Psoas muscle (tissue), 8 donors: Measurements from ENCODE around the gene FDXR. TPM values are rescaled to one million over a fixed set of nuclear protein-coding genes. Genes with fewer than 3 reads are reported as not detected.

Experiments
- ATAC-seq, 4 donors: fragments of 200-7000 bp; cut with Tn5 transposase; one replicate each; pipeline ENCODE4 v1.9.1; 2020; ENCODE audit warnings: moderate library complexity in 3 of 4, mild to moderate bottlenecking in 2 of 4
- DNase-seq, 2 donors: peaks; one replicate each; pipeline ENCODE4 v3.0.0-alpha.2; 2020
- H3K27ac ChIP-seq: fragments of 200-600 bp; one replicate; pipeline ENCODE4 v1.8.0; 2022
- H3K27me3 ChIP-seq, 3 donors: fragments of 200-600 bp in 1 of 3; one replicate each; pipeline versions ENCODE4 v1.6.1 to v1.8.0; 2013 to 2022; ENCODE audit warnings: low read length in 2 of 3, mild to moderate bottlenecking in 2 of 3, moderate library complexity in 1 of 3; ENCODE audit not compliant: insufficient read depth in 3 of 3
- H3K36me3 ChIP-seq, 2 donors: fragments of 200-600 bp in 1 of 2; one replicate each; pipeline versions ENCODE4 v1.6.1 to v1.8.0; 2013 to 2022; ENCODE audit warnings: low read depth in 1 of 2, mild to moderate bottlenecking in 1 of 2, moderate library complexity in 1 of 2; ENCODE audit not compliant: insufficient read depth in 1 of 2
- H3K4me1 ChIP-seq: fragments of 200-600 bp; one replicate; pipeline ENCODE4 v1.8.0; 2022
- H3K4me3 ChIP-seq: fragments of 200-600 bp; one replicate; pipeline ENCODE4 v1.8.0; 2022; ENCODE audit warnings: mild to moderate bottlenecking
- H3K9me3 ChIP-seq: fragments of 200-600 bp; one replicate; pipeline ENCODE4 v1.8.0; 2022
- CTCF ChIP-seq: fragments of 200-600 bp; IDR thresholded peaks from one replicate; pipeline ENCODE4 v1.8.0; 2022; ENCODE audit warnings: antibody characterized with exemption
- WGBS, 3 donors: extraction: QIAGEN DNeasy Blood & Tissue Kit; methylation state at CpG; one replicate each; pipeline versions ENCODE4 v1.1.6 to v1.1.7; 2013; 5-methylcytosine and 5-hydroxymethylcytosine counted together
- intact Hi-C, 2 donors: fragments of 100-400 bp; cut with DNase I; formaldehyde crosslinking; loops; one replicate each; pipeline versions ENCODE4 v1.11.0 to v1.14.2; 2022
- polyA plus RNA-seq, 3 donors: library from polyadenylated mRNA; stranded (reverse); fragments of 200-250 nt; gene quantifications; one replicate each; pipeline ENCODE4 v1.2.3, GENCODE V29; 2013
- total RNA-seq, 4 donors: library from RNA; stranded (reverse); fragmentation: NEBNext Ultra II Directional in 2 of 4; extraction: Animal tissue kit (Norgen Biotek cat#: 25700) in 2 of 4; gene quantifications; one replicate each; pipeline versions ENCODE4 v1.2.1 to v1.2.4, GENCODE V29; 2021 to 2023
- donor health status: healthy with polysubstance abuse.
- donor health status: DM: no; HTN: no; CAD: no; lungs with moderate emphysema.
- donor health status: Bipolar disorder and iron deficiency.
- donor health status: healthy.
- donor health status: DM: yes; HTN: yes; CAD: no.
- donor health status: DM: no; HTN: no; CAD: no.
- donor health status: DM: no; HTN: no; CAD: no.
- donor health status: DM: yes; HTN: yes; CAD: no.

Gene FDXR
- total and polyA plus RNA-seq, 7 donors = 3.0 to 7.9 (median 3.7) TPM

GRCh38 chr17:74866198-74866835 lies 6.5 kb downstream of the FDXR start:
- WGBS, 3 donors = 79 to 82% (median 79%) methylated on average over 19 of the region's 19 CpGs
- intact Hi-C loops = no loop called here
- ATAC-seq (no peak), DNase-seq (peak in 1 of 2 donors; percentile 44)
- Histone ChIP-seq H3K36me3 (no peaks in the 10 kb centered on the region), H3K9me3 (no peaks in the 10 kb centered on the region), H3K4me3 (no peak overlapping the region), H3K27me3 (peaks cover 0 to 8% (median 6%) of the 10 kb centered on the region in 3 donors), H3K4me1 (peaks cover 5% of the 10 kb centered on the region), H3K27ac (no peak overlapping the region)
- no peak for TF ChIP-seq CTCF

- ATAC-seq (no peak), DNase-seq (peak in 1 of 2 donors; percentile 45)
- Histone ChIP-seq H3K36me3 (no peaks in the 10 kb centered on the region), H3K4me3 (no peak overlapping the region), H3K27me3 (peaks cover 0 to 14% (median 12%) of the 10 kb centered on the region in 3 donors), H3K9me3 (no peaks in the 10 kb centered on the region), H3K27ac (no peak overlapping the region), H3K4me1 (peaks cover 12% of the 10 kb centered on the region)
- intact Hi-C loops = loop anchor here in 1 of 2 donors (1.0 kb wide), 1 partner anchor 74 kb away; no protein-coding TSS in a partner anchor
- TF ChIP-seq CTCF = no peak
- 81 to 82% (median 81%) methylated on average over 18 to 19 of the region's 19 CpGs for WGBS, 3 donors
These were observed 7.1 kb downstream of the FDXR start for GRCh38 chr17:74865504-74866197.

- Histone ChIP-seq H3K27ac (no peak overlapping the region), H3K27me3 (peaks cover 0 to 22% (median 17%) of the 10 kb centered on the region in 3 donors), H3K36me3 (no peaks in the 10 kb centered on the region), H3K9me3 (no peaks in the 10 kb centered on the region), H3K4me3 (no peak overlapping the region), H3K4me1 (peaks cover 18% of the 10 kb centered on the region)
- DNase-seq = peak; percentile 75 to 88
- ATAC-seq = peak; percentile 69 to 87 (median 76)
- peak; percentile 95 for TF ChIP-seq CTCF
- intact Hi-C loops = loop anchor here in 1 of 2 donors (1.0 kb wide), 2 partner anchors 74 to 121 kb away; no protein-coding TSS in a partner anchor
- WGBS, 3 donors = 20 to 24% (median 23%) methylated on average over 11 of the region's 11 CpGs
These were observed 7.9 kb downstream of the FDXR start for GRCh38 chr17:74864866-74865395.

GRCh38 chr17:74864297-74864865 lies 8.4 kb downstream of the FDXR start:
- 91 to 92% (median 92%) methylated on average over 15 of the region's 15 CpGs for WGBS, 3 donors

More at GRCh38 chr17:74864297-74864865, 8.4 kb downstream of the FDXR start:
- Histone ChIP-seq H3K36me3 (no peaks in the 10 kb centered on the region), H3K9me3 (no peaks in the 10 kb centered on the region), H3K4me1 (peaks cover 18% of the 10 kb centered on the region), H3K27ac (no peak overlapping the region), H3K4me3 (no peak overlapping the region), H3K27me3 (peaks cover 3 to 26% (median 19%) of the 10 kb centered on the region in 3 donors)
- DNase-seq = no peak
- no peak for TF ChIP-seq CTCF
- no peak for ATAC-seq
- intact Hi-C loops = loop anchor here in 1 of 2 donors (1.0 kb wide), 1 partner anchor 120 kb away; no protein-coding TSS in a partner anchor
